Ishikawa (cell line): ENCODE results near the gene HAPLN3.

Experiments used
- CREB1 ChIP-seq: IDR thresholded peaks from 2 replicates; pipeline ENCODE4 v1.6.1; 2012; ENCODE audit warnings: low read depth
- EGR1 ChIP-seq: IDR thresholded peaks from 2 replicates; pipeline ENCODE4 v1.6.1; 2012
- EP300 ChIP-seq: IDR thresholded peaks from 2 replicates; pipeline ENCODE4 v1.6.1; 2012; ENCODE audit warnings: borderline replicate concordance
- FOXM1 ChIP-seq: IDR thresholded peaks from 2 replicates; pipeline ENCODE4 v1.6.1; 2012; ENCODE audit warnings: low read depth, borderline replicate concordance
- NFIC ChIP-seq: IDR thresholded peaks from 2 replicates; pipeline ENCODE4 v1.6.1; 2012
- RAD21 ChIP-seq: IDR thresholded peaks from 2 replicates; pipeline ENCODE4 v1.6.1; 2012; ENCODE audit warnings: low read depth
- REST ChIP-seq: IDR thresholded peaks from 2 replicates; pipeline ENCODE4 v1.6.1; 2012; ENCODE audit warnings: low read depth, mild to moderate bottlenecking
- TCF12 ChIP-seq: IDR thresholded peaks from 2 replicates; pipeline ENCODE4 v1.6.1; 2012; ENCODE audit warnings: low read depth
- TEAD4 ChIP-seq: IDR thresholded peaks from 2 replicates; pipeline ENCODE4 v1.6.1; 2012
- USF1 ChIP-seq: IDR thresholded peaks from 2 replicates; pipeline ENCODE4 v1.6.1; 2012
- YY1 ChIP-seq: IDR thresholded peaks from 2 replicates; pipeline ENCODE4 v1.6.1; 2012; ENCODE audit warnings: low read depth
- ZBTB7A ChIP-seq: IDR thresholded peaks from 2 replicates; pipeline ENCODE4 v1.6.1; 2012; ENCODE audit warnings: low read depth
- TF ChIP-seq, protein P1 (sequence below): IDR thresholded peaks from 2 replicates; pipeline ENCODE4 v1.6.1; 2012

The HAPLN3 gene

GRCh38 chr15:88828791-88829190, 66.6 kb downstream of the HAPLN3 start:
- TF ChIP-seq REST (no peak), USF1 (no peak), EP300 (no peak), TEAD4 (no peak), YY1 (no peak), FOXM1 (no peak), CREB1 (no peak), EGR1 (no peak), NFIC (no peak), RAD21 (no peak), TCF12 (no peak), ZBTB7A (no peak)
- TF ChIP-seq, protein P1, sequence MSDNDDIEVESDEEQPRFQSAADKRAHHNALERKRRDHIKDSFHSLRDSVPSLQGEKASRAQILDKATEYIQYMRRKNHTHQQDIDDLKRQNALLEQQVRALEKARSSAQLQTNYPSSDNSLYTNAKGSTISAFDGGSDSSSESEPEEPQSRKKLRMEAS = no peak
